Erythroblast (primary cell): Measurements from ENCODE around the gene ADGRD1.

ENCODE experiments used
- DNase-seq, 2 experiments: peaks; one replicate each; lab custom pipeline; 2025; lab: John Stamatoyannopoulos, UW
- GATA1 ChIP-seq: IDR thresholded peaks from 2 replicates; pipeline ENCODE4 v1.6.1; 2011; ENCODE audit warnings: low read depth, mild to moderate bottlenecking, control low read depth, low read length, moderate library complexity
- POLR2A ChIP-seq: IDR thresholded peaks from 2 replicates; pipeline ENCODE4 v1.6.1; 2011; ENCODE audit warnings: mild to moderate bottlenecking, low read length

Gene ADGRD1

GRCh38 chr12:131085816-131086591 is 132.3 kb downstream of the ADGRD1 start:
- TF ChIP-seq POLR2A (no peak), GATA1 (no peak)
- no peak for DNase-seq

GRCh38 chr12:131087302-131087818 is 133.7 kb downstream of the ADGRD1 start:
- TF ChIP-seq POLR2A (no peak), GATA1 (no peak)
- no peak for DNase-seq

GRCh38 chr12:131087991-131088700 is 134.4 kb downstream of the ADGRD1 start:
- TF ChIP-seq POLR2A (no peak), GATA1 (no peak)
- no peak for DNase-seq

- no peak for DNase-seq
- no peak for TF ChIP-seq GATA1
- no peak for TF ChIP-seq POLR2A
Measured at GRCh38 chr12:131088701-131089530, 135.2 kb downstream of the ADGRD1 start.

- DNase-seq, result no peak
- TF ChIP-seq POLR2A, result no peak
- no peak for TF ChIP-seq GATA1
Measured at GRCh38 chr12:131089531-131090273, 136.0 kb downstream of the ADGRD1 start.

GRCh38 chr12:131090274-131091210 is 136.8 kb downstream of the ADGRD1 start:
- no peak for DNase-seq
- TF ChIP-seq GATA1 (no peak), POLR2A (no peak)

- no peak for DNase-seq
- TF ChIP-seq GATA1 (no peak), POLR2A (no peak)
Measured at GRCh38 chr12:131091413-131091975, 137.8 kb downstream of the ADGRD1 start.

- TF ChIP-seq POLR2A, result no peak
Measured at GRCh38 chr12:131091976-131092691, 138.4 kb downstream of the ADGRD1 start.

GRCh38 chr12:131092901-131093603 is 139.3 kb downstream of the ADGRD1 start:
- DNase-seq, result no peak
- no peak for TF ChIP-seq POLR2A
- no peak for TF ChIP-seq GATA1

More at GRCh38 chr12:131091976-131092691, 138.4 kb downstream of the ADGRD1 start:
- DNase-seq, result no peak

- TF ChIP-seq GATA1 (no peak), POLR2A (no peak)
- DNase-seq, result no peak
Measured at GRCh38 chr12:131093604-131093955, 139.9 kb downstream of the ADGRD1 start.
